SK-N-SH (cell line): Measurements from ENCODE around the gene ZNF296. TPM values are rescaled to one million over a fixed set of nuclear protein-coding genes. Genes with fewer than 3 reads are reported as not detected.

Experiments used
- CTCF ChIA-PET: fragments of 300-600, 350-600 bp; formaldehyde crosslinking; extraction: SDS; loops from one replicate; lab custom pipeline; 2021; lab: Yijun Ruan, JAX
- POLR2A ChIA-PET: fragments of 350-600 bp; sonication (Branson Sonifier 250); formaldehyde crosslinking; extraction: SDS; loops from one replicate; lab custom pipeline; 2020; ENCODE audit warnings: antibody characterized with exemption, inconsistent platforms; lab: Yijun Ruan, JAX
- DNase-seq: peaks from one replicate; pipeline ENCODE4 v3.0.0; 2012
- H2AFZ ChIP-seq: fragments of 200-600 bp; sonication (generic); 2 replicates; pipeline ENCODE4 v1.8.1; 2016; ENCODE audit warnings: antibody characterized with exemption, mild to moderate bottlenecking, low read depth
- H3F3A ChIP-seq: fragments of 200-600 bp; sonication (generic); replicated peaks from 2 replicates; pipeline ENCODE3; 2016; ENCODE audit warnings: antibody characterized with exemption, mild to moderate bottlenecking; ENCODE audit not compliant: insufficient read depth
- H3K27ac ChIP-seq, 2 experiments: fragments of 200-500 bp in 1 of 2; fragments of 200-600 bp in 1 of 2; sonication (Bioruptor generic) in 1 of 2; sonication (generic), shearing (Covaris generic) in 1 of 2; 2 replicates each; pipeline versions ENCODE4 v1.5.1 to v1.6.1; 2014 to 2016; ENCODE audit warnings: low read depth in 2 of 2, inconsistent platforms in 1 of 2, low read length in 1 of 2, mild to moderate bottlenecking in 1 of 2, mixed read lengths in 1 of 2
- H3K27me3 ChIP-seq: fragments of 200-600 bp; sonication (generic), shearing (Covaris generic); 2 replicates; pipeline ENCODE4 v1.6.1; 2016; ENCODE audit warnings: mixed run types; ENCODE audit not compliant: insufficient read depth
- H3K36me3 ChIP-seq, 2 experiments: fragments of 200-500 bp in 1 of 2; fragments of 200-600 bp in 1 of 2; sonication (Bioruptor generic) in 1 of 2; sonication (generic) in 1 of 2; replicated peaks in 1 of 2; 2 replicates each; pipeline versions ENCODE3 to v1.5.1; 2014 to 2016; ENCODE audit warnings: low read length in 1 of 2, mild to moderate bottlenecking in 1 of 2; ENCODE audit not compliant: insufficient read depth in 2 of 2, control insufficient read depth in 1 of 2
- H3K4me1 ChIP-seq, 2 experiments: fragments of 200-500 bp in 1 of 2; fragments of 200-600 bp in 1 of 2; sonication (Bioruptor generic) in 1 of 2; sonication (generic), shearing (Covaris generic) in 1 of 2; 2 replicates each; pipeline versions ENCODE4 v1.5.1 to v1.6.1; 2014 to 2016; ENCODE audit warnings: low read depth in 1 of 2, low read length in 1 of 2, mixed run types in 1 of 2; ENCODE audit not compliant: insufficient read depth in 2 of 2, control insufficient read depth in 1 of 2
- H3K4me2 ChIP-seq: fragments of 200-600 bp; sonication (generic), shearing (Covaris generic); 2 replicates; pipeline ENCODE4 v1.6.1; 2017; ENCODE audit warnings: mixed run types
- H3K4me3 ChIP-seq, 2 experiments: fragments of 200-500 bp in 1 of 2; fragments of 200-600 bp in 1 of 2; sonication (Bioruptor generic) in 1 of 2; sonication (generic), shearing (Covaris generic) in 1 of 2; 2 replicates each; pipeline versions ENCODE4 v1.5.1 to v1.8.1; 2014 to 2016; ENCODE audit warnings: low read depth in 2 of 2, inconsistent platforms in 1 of 2, low read length in 1 of 2, mild to moderate bottlenecking in 1 of 2, mixed read lengths in 1 of 2, moderate library complexity in 1 of 2
- H3K79me2 ChIP-seq: fragments of 200-600 bp; sonication (generic); 2 replicates; pipeline ENCODE4 v1.8.1; 2017; ENCODE audit warnings: mild to moderate bottlenecking; ENCODE audit not compliant: insufficient read depth
- H3K9ac ChIP-seq: fragments of 200-600 bp; sonication (generic); 2 replicates; pipeline ENCODE4 v1.6.1; 2017; ENCODE audit warnings: mixed run types
- H3K9me2 ChIP-seq: fragments of 200-600 bp; sonication (generic); 2 replicates; pipeline ENCODE4 v1.6.1; 2017; ENCODE audit warnings: mixed run types
- H3K9me3 ChIP-seq: fragments of 200-600 bp; sonication (generic); 2 replicates; pipeline ENCODE4 v1.6.1; 2017; ENCODE audit warnings: mixed run types, mild to moderate bottlenecking, moderate library complexity
- H4K20me1 ChIP-seq: fragments of 200-600 bp; sonication (generic); 2 replicates; pipeline ENCODE4 v1.6.1; 2017; ENCODE audit warnings: mild to moderate bottlenecking, mixed run types; ENCODE audit not compliant: insufficient read depth
- CHD2 ChIP-seq: fragments of 150-350 bp; IDR thresholded peaks from 2 replicates; pipeline ENCODE4 v1.6.1; 2018; ENCODE audit warnings: low read length; ENCODE audit not compliant: partially characterized antibody
- ELF1 ChIP-seq: IDR thresholded peaks from 2 replicates; pipeline ENCODE4 v1.4.0; 2012
- EP300 ChIP-seq, 2 experiments: IDR thresholded peaks; 2 replicates each; pipeline versions ENCODE4 v1.4.0 to v1.6.1; 2012; ENCODE audit warnings: borderline replicate concordance in 1 of 2, low read depth in 1 of 2, low read length in 1 of 2
- EZH2phosphoT487 ChIP-seq: fragments of 200-600 bp; sonication (generic); IDR thresholded peaks from 2 replicates; pipeline ENCODE4 v1.6.1; 2017; ENCODE audit warnings: low read depth, mixed run types, mild to moderate bottlenecking, antibody characterized with exemption, moderate library complexity, borderline replicate concordance
- FOSL2 ChIP-seq: IDR thresholded peaks from 2 replicates; pipeline ENCODE4 v1.4.0; 2012; ENCODE audit warnings: low read depth, mild to moderate bottlenecking, moderate library complexity, borderline replicate concordance
- FOXJ3 ChIP-seq: sonication (generic); formaldehyde crosslinking; IDR thresholded peaks from 2 replicates; pipeline ENCODE4 v1.5.1; 2020; ENCODE audit warnings: mild to moderate bottlenecking, missing genetic modification reagents
- FOXM1 ChIP-seq: IDR thresholded peaks from 2 replicates; pipeline ENCODE4 v1.4.0; 2012; ENCODE audit warnings: low read depth, mild to moderate bottlenecking
- GABPA ChIP-seq: IDR thresholded peaks from 2 replicates; pipeline ENCODE4 v1.4.0; 2012; ENCODE audit warnings: low read depth, mild to moderate bottlenecking
- JUND ChIP-seq: IDR thresholded peaks from 2 replicates; pipeline ENCODE4 v1.4.0; 2012
- MEF2A ChIP-seq: IDR thresholded peaks from 2 replicates; pipeline ENCODE4 v1.4.0; 2012; ENCODE audit warnings: low read depth, borderline replicate concordance
- MXI1 ChIP-seq: IDR thresholded peaks from 2 replicates; pipeline ENCODE4 v1.6.1; 2012; ENCODE audit warnings: mild to moderate bottlenecking, low read depth, low read length, improper control_type of control experiment
- NFIC ChIP-seq: IDR thresholded peaks from 2 replicates; pipeline ENCODE4 v1.4.0; 2012; ENCODE audit warnings: borderline replicate concordance
- POLR2AphosphoS5 ChIP-seq: IDR thresholded peaks from 2 replicates; pipeline ENCODE4 v1.6.1; 2012; ENCODE audit warnings: low read depth, low read length
- RAD21 ChIP-seq: IDR thresholded peaks from 2 replicates; pipeline ENCODE4 v1.6.1; 2012; ENCODE audit warnings: mild to moderate bottlenecking, low read length
- RFX5 ChIP-seq: IDR thresholded peaks from 2 replicates; pipeline ENCODE4 v1.6.1; 2012; ENCODE audit warnings: mild to moderate bottlenecking, improper control_type of control experiment, low read length
- RXRA ChIP-seq: IDR thresholded peaks from 2 replicates; pipeline ENCODE4 v1.4.0; 2012; ENCODE audit warnings: low read depth, mild to moderate bottlenecking, borderline replicate concordance
- TAF1 ChIP-seq: IDR thresholded peaks from 2 replicates; pipeline ENCODE4 v1.6.1; 2012; ENCODE audit warnings: low read depth, mild to moderate bottlenecking, low read length, moderate library complexity, borderline replicate concordance
- TCF12 ChIP-seq: IDR thresholded peaks from 2 replicates; pipeline ENCODE4 v1.4.0; 2012
- TEAD4 ChIP-seq: IDR thresholded peaks from 2 replicates; pipeline ENCODE4 v1.4.0; 2012; ENCODE audit warnings: mild to moderate bottlenecking, borderline replicate concordance; ENCODE audit not compliant: insufficient read depth
- WGBS: methylation state at CpG from one replicate; pipeline ENCODE4 v1.1.6; 2017; ENCODE audit warnings: low lambda C conversion rate; 5-methylcytosine and 5-hydroxymethylcytosine counted together
- polyA plus RNA-seq, 3 experiments: library from polyadenylated mRNA; depleted of rRNA; stranded (reverse); fragments of >200 nt; gene quantifications; 2 replicates each; pipeline ENCODE4 v1.2.3, GENCODE V29; 2012
- TF ChIP-seq, protein P1 (sequence below): IDR thresholded peaks from 2 replicates; pipeline ENCODE4 v1.6.1; 2012; ENCODE audit warnings: mild to moderate bottlenecking, low read depth, low read length, moderate library complexity
- TF ChIP-seq, protein P2 (sequence below): fragments of 150-350 bp; IDR thresholded peaks from 2 replicates; pipeline ENCODE4 v1.6.1; 2017; ENCODE audit warnings: antibody characterized with exemption, low read length, low read depth, borderline replicate concordance
- TF ChIP-seq, protein P3 (sequence below): IDR thresholded peaks from 2 replicates; pipeline ENCODE4 v1.4.0; 2012; ENCODE audit warnings: low read depth, borderline replicate concordance

The ZNF296 gene
- polyA plus RNA-seq, 1 of the 3 experiments (the other 2 are of a cell fraction), result 0.21 TPM

DNA sequence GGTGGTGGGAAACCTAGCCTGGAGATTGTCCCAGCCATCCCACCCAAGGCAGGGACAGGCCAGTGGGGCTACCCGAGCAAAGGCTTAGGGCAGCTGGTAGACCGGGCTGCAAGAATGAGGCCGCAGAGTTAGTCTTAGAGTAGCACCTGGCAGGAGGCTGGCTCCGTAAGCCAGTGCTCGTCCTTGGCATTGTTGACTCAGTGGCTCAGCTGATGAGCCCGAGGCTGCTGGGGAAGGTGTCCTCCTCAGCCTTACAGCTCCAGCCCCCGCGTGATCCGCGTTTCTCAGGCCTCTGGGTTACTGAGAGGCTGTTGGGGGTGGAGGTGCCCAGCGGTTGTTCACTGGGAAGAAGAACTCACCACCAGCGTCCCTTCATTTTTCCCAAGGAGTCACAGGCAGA, 41.4 kb upstream of the ZNF296 start:
- WGBS, result 88% methylated on average over 4 of the region's 12 CpGs
- POLR2A ChIA-PET, result no interaction called here
- CTCF ChIA-PET, result no interaction called here

DNA sequence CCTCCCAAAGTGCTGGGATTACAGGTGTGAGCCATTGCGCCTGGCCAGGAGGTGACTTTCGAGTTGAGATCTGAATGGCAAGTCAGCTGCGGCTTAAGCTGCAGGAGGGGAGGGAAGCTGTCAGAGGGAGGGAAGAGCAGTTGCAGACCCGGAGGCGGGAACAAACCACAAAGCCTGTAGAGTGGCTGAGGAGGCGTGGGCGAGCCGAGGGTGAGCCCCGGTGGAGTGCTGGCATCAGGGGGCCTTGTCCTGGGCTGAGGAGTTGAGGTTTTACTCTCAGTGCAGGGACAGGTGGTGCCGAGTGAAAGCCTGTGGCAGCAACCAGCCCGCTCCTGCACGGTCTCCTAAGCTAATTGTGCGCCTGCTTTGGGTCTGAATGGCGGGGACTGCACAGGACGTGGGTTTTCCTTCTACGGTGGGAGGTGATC, 40.9 kb upstream of the ZNF296 start:
- Histone ChIP-seq H3K9me2 (no peaks in the 10 kb centered on the region), H3K36me3 (no peaks in the 10 kb centered on the region), H3K9ac (no peak overlapping the region), H3K4me3 (no peak overlapping the region), H3K27me3 (no peaks in the 10 kb centered on the region), H3K4me2 (no peak overlapping the region), H3K27ac (no peak overlapping the region), H4K20me1 (peaks cover 96% of the 10 kb centered on the region), H3K9me3 (no peaks in the 10 kb centered on the region), H3K4me1 (peaks cover 0 to 7% of the 10 kb centered on the region in 2 experiments; a peak in 1 of 4 replicates), H3F3A (no peaks in the 10 kb centered on the region), H3K79me2 (peaks cover 89% of the 10 kb centered on the region), H2AFZ (no peak overlapping the region)
- ChIA-PET CTCF (no interaction called here), POLR2A (no interaction called here)
- no peak for DNase-seq
- 88% methylated on average over 16 of the region's 16 CpGs for WGBS
- TF ChIP-seq MXI1 (no peak), JUND (no peak), FOSL2 (no peak), ELF1 (no peak), MEF2A (no peak), FOXJ3 (CRISPR knock-in tag) (no peak), FOXM1 (no peak), TAF1 (no peak), RXRA (no peak), RFX5 (no peak), EP300 (IDR thresholded peaks at IDR 0.05; ENCODE audit: borderline replicate concordance in 1 of 2, low read depth in 1 of 2, low read length in 1 of 2) (no peak), GABPA (no peak), NFIC (no peak), RAD21 (no peak)
- TF ChIP-seq, protein P1, sequence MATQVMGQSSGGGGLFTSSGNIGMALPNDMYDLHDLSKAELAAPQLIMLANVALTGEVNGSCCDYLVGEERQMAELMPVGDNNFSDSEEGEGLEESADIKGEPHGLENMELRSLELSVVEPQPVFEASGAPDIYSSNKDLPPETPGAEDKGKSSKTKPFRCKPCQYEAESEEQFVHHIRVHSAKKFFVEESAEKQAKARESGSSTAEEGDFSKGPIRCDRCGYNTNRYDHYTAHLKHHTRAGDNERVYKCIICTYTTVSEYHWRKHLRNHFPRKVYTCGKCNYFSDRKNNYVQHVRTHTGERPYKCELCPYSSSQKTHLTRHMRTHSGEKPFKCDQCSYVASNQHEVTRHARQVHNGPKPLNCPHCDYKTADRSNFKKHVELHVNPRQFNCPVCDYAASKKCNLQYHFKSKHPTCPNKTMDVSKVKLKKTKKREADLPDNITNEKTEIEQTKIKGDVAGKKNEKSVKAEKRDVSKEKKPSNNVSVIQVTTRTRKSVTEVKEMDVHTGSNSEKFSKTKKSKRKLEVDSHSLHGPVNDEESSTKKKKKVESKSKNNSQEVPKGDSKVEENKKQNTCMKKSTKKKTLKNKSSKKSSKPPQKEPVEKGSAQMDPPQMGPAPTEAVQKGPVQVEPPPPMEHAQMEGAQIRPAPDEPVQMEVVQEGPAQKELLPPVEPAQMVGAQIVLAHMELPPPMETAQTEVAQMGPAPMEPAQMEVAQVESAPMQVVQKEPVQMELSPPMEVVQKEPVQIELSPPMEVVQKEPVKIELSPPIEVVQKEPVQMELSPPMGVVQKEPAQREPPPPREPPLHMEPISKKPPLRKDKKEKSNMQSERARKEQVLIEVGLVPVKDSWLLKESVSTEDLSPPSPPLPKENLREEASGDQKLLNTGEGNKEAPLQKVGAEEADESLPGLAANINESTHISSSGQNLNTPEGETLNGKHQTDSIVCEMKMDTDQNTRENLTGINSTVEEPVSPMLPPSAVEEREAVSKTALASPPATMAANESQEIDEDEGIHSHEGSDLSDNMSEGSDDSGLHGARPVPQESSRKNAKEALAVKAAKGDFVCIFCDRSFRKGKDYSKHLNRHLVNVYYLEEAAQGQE, result no peak
- TF ChIP-seq, protein P2, sequence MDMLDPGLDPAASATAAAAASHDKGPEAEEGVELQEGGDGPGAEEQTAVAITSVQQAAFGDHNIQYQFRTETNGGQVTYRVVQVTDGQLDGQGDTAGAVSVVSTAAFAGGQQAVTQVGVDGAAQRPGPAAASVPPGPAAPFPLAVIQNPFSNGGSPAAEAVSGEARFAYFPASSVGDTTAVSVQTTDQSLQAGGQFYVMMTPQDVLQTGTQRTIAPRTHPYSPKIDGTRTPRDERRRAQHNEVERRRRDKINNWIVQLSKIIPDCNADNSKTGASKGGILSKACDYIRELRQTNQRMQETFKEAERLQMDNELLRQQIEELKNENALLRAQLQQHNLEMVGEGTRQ, result no peak
- TF ChIP-seq, protein P3, sequence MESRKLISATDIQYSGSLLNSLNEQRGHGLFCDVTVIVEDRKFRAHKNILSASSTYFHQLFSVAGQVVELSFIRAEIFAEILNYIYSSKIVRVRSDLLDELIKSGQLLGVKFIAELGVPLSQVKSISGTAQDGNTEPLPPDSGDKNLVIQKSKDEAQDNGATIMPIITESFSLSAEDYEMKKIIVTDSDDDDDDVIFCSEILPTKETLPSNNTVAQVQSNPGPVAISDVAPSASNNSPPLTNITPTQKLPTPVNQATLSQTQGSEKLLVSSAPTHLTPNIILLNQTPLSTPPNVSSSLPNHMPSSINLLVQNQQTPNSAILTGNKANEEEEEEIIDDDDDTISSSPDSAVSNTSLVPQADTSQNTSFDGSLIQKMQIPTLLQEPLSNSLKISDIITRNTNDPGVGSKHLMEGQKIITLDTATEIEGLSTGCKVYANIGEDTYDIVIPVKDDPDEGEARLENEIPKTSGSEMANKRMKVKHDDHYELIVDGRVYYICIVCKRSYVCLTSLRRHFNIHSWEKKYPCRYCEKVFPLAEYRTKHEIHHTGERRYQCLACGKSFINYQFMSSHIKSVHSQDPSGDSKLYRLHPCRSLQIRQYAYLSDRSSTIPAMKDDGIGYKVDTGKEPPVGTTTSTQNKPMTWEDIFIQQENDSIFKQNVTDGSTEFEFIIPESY, result no peak

More for the DNA sequence above, 41.4 kb upstream of the ZNF296 start:
- Histone ChIP-seq H3F3A (no peaks in the 10 kb centered on the region), H3K9me2 (no peaks in the 10 kb centered on the region), H3K36me3 (no peaks in the 10 kb centered on the region), H3K4me1 (peaks cover 0 to 11% of the 10 kb centered on the region in 2 experiments; a peak in 1 of 4 replicates), H2AFZ (no peak overlapping the region), H4K20me1 (peaks cover 96% of the 10 kb centered on the region), H3K27ac (no peak overlapping the region), H3K27me3 (no peaks in the 10 kb centered on the region), H3K4me3 (no peak overlapping the region), H3K4me2 (no peak overlapping the region), H3K9me3 (no peaks in the 10 kb centered on the region), H3K9ac (no peak overlapping the region), H3K79me2 (peaks cover 87% of the 10 kb centered on the region)
- DNase-seq, result no peak
- TF ChIP-seq RFX5 (no peak), FOXJ3 (CRISPR knock-in tag) (no peak), EZH2phosphoT487 (no peak), RXRA (no peak), POLR2AphosphoS5 (no peak), EP300 (IDR thresholded peaks at IDR 0.05; ENCODE audit: borderline replicate concordance in 1 of 2, low read depth in 1 of 2, low read length in 1 of 2) (no peak), JUND (no peak), TEAD4 (no peak), CHD2 (no peak), TCF12 (no peak), RAD21 (no peak)
- TF ChIP-seq, protein P2, result no peak
